ENCODE measurements around the gene PLEKHD1.

PLEKHD1 gene

GRCh38 chr14:69572030-69572840 is 87.7 kb downstream of the PLEKHD1 start:
- peaks cover 12% of the 10 kb centered on the region for H3K4me1 Mint-ChIP-seq
- H3K27ac Mint-ChIP-seq (ENCODE audit: low read depth) = no peak overlapping the region
- DNase-seq (ENCODE audit: low spot score in 2 of 2) (no peak), ATAC-seq (replicated peaks; ENCODE audit: extremely low read depth, poor library complexity, severe bottlenecking) (no peak)
- peaks cover 81% of the 10 kb centered on the region for H3K27me3 Mint-ChIP-seq
- no peaks in the 10 kb centered on the region for H3K36me3 Mint-ChIP-seq (ENCODE audit: insufficient read depth)
- peak overlapping the region; percentile 64 for H3K4me3 Mint-ChIP-seq
- H3K9me3 Mint-ChIP-seq = no peaks in the 10 kb centered on the region

GRCh38 chr14:69572841-69573135 is 88.3 kb downstream of the PLEKHD1 start:
- peaks cover 12% of the 10 kb centered on the region for H3K4me1 Mint-ChIP-seq
- H3K27me3 Mint-ChIP-seq = peaks cover 75% of the 10 kb centered on the region
- no peaks in the 10 kb centered on the region for H3K36me3 Mint-ChIP-seq (ENCODE audit: insufficient read depth)
- H3K9me3 Mint-ChIP-seq = no peaks in the 10 kb centered on the region
- ATAC-seq (replicated peaks; ENCODE audit: extremely low read depth, poor library complexity, severe bottlenecking) = no peak
- no peak for DNase-seq (ENCODE audit: low spot score in 2 of 2)
- H3K27ac Mint-ChIP-seq (ENCODE audit: low read depth) = no peak overlapping the region
- peak overlapping the region; percentile 64 for H3K4me3 Mint-ChIP-seq

- H3K27ac Mint-ChIP-seq (ENCODE audit: low read depth) = no peak overlapping the region
- peak in 1 of 2 donors; percentile 9 for DNase-seq (ENCODE audit: low spot score in 2 of 2)
- H3K4me1 Mint-ChIP-seq = peaks cover 12% of the 10 kb centered on the region
- peaks cover 70% of the 10 kb centered on the region for H3K27me3 Mint-ChIP-seq
- H3K9me3 Mint-ChIP-seq = no peaks in the 10 kb centered on the region
- peak overlapping the region; percentile 84 for H3K4me3 Mint-ChIP-seq
- ATAC-seq (replicated peaks; ENCODE audit: extremely low read depth, poor library complexity, severe bottlenecking) = no peak
- H3K36me3 Mint-ChIP-seq (ENCODE audit: insufficient read depth) = no peaks in the 10 kb centered on the region
Observed at GRCh38 chr14:69573205-69573830, 88.8 kb downstream of the PLEKHD1 start.

GRCh38 chr14:69573831-69574262 is 89.3 kb downstream of the PLEKHD1 start:
- H3K27me3 Mint-ChIP-seq = peaks cover 65% of the 10 kb centered on the region
- ATAC-seq (replicated peaks; ENCODE audit: extremely low read depth, poor library complexity, severe bottlenecking) (no peak), DNase-seq (ENCODE audit: low spot score in 2 of 2) (no peak)
- no peaks in the 10 kb centered on the region for H3K9me3 Mint-ChIP-seq
- peaks cover 12% of the 10 kb centered on the region for H3K4me1 Mint-ChIP-seq
- peak overlapping the region; percentile 84 for H3K4me3 Mint-ChIP-seq
- no peak overlapping the region for H3K27ac Mint-ChIP-seq (ENCODE audit: low read depth)
- no peaks in the 10 kb centered on the region for H3K36me3 Mint-ChIP-seq (ENCODE audit: insufficient read depth)

- no peak within 1 kb of the TSS for H3K27ac Mint-ChIP-seq (ENCODE audit: low read depth)
- H3K36me3 Mint-ChIP-seq (ENCODE audit: insufficient read depth) = no peaks in the 10 kb centered on the region
Observed at GRCh38 chr14:69574263-69574953, 89.9 kb downstream of the PLEKHD1 start, which contains the start of gene CCDC177. Gene CCDC177, minus strand, starts transcription at chr14:69574871. Its CDS starts 1,249 bp downstream, at chr14:69573622.

GRCh38 chr14:69574954-69575295 is 90.4 kb downstream of the PLEKHD1 start:
- peaks cover 54% of the 10 kb centered on the region for H3K27me3 Mint-ChIP-seq
- H3K27ac Mint-ChIP-seq (ENCODE audit: low read depth) = no peak overlapping the region
- no peaks in the 10 kb centered on the region for H3K9me3 Mint-ChIP-seq
- peak overlapping the region; percentile 84 for H3K4me3 Mint-ChIP-seq
- DNase-seq (ENCODE audit: low spot score in 2 of 2) = no peak
- peak; percentile 13 for ATAC-seq (replicated peaks; ENCODE audit: extremely low read depth, poor library complexity, severe bottlenecking)
- peaks cover 12% of the 10 kb centered on the region for H3K4me1 Mint-ChIP-seq
- no peaks in the 10 kb centered on the region for H3K36me3 Mint-ChIP-seq (ENCODE audit: insufficient read depth)

More at GRCh38 chr14:69574263-69574953, 89.9 kb downstream of the PLEKHD1 start, which contains the start of gene CCDC177:
- DNase-seq (ENCODE audit: low spot score in 2 of 2) (peak; percentile 43 to 58), ATAC-seq (replicated peaks; ENCODE audit: extremely low read depth, poor library complexity, severe bottlenecking) (peak; percentile 85)
- Mint-ChIP-seq H3K9me3 (no peaks in the 10 kb centered on the region), H3K4me1 (peaks cover 12% of the 10 kb centered on the region), H3K4me3 (peak within 1 kb of the TSS; percentile 84), H3K27me3 (peaks cover 59% of the 10 kb centered on the region)

GRCh38 chr14:69579476-69579875 is 94.9 kb downstream of the PLEKHD1 start:
- no peak for ATAC-seq (replicated peaks; ENCODE audit: extremely low read depth, poor library complexity, severe bottlenecking)
- Mint-ChIP-seq H3K9me3 (no peaks in the 10 kb centered on the region), H3K36me3 (ENCODE audit: insufficient read depth) (no peaks in the 10 kb centered on the region), H3K4me3 (no peak overlapping the region), H3K27me3 (peaks cover 27% of the 10 kb centered on the region), H3K27ac (ENCODE audit: low read depth) (no peak overlapping the region), H3K4me1 (peaks cover 4% of the 10 kb centered on the region)
- no peak for DNase-seq (ENCODE audit: low spot score in 2 of 2)

GRCh38 chr14:69580009-69580577 is 95.6 kb downstream of the PLEKHD1 start:
- ATAC-seq (replicated peaks; ENCODE audit: extremely low read depth, poor library complexity, severe bottlenecking) = no peak
- H3K9me3 Mint-ChIP-seq = no peaks in the 10 kb centered on the region
- no peak overlapping the region for H3K27ac Mint-ChIP-seq (ENCODE audit: low read depth)
- H3K4me3 Mint-ChIP-seq = no peak overlapping the region
- H3K36me3 Mint-ChIP-seq (ENCODE audit: insufficient read depth) = peaks cover 2% of the 10 kb centered on the region
- peaks cover 21% of the 10 kb centered on the region for H3K27me3 Mint-ChIP-seq
- DNase-seq (ENCODE audit: low spot score in 2 of 2) = no peak
- H3K4me1 Mint-ChIP-seq = no peaks in the 10 kb centered on the region
